ENCODE measurements around the gene CYB561. TPM values are rescaled to one million over a fixed set of nuclear protein-coding genes. Genes with fewer than 3 reads are reported as not detected.

Gene CYB561
- total and polyA plus RNA-seq, 2 donors (not counting 1 experiment from before 2014, with no cell fraction given) = 3.5 to 4.9 TPM

DNA sequence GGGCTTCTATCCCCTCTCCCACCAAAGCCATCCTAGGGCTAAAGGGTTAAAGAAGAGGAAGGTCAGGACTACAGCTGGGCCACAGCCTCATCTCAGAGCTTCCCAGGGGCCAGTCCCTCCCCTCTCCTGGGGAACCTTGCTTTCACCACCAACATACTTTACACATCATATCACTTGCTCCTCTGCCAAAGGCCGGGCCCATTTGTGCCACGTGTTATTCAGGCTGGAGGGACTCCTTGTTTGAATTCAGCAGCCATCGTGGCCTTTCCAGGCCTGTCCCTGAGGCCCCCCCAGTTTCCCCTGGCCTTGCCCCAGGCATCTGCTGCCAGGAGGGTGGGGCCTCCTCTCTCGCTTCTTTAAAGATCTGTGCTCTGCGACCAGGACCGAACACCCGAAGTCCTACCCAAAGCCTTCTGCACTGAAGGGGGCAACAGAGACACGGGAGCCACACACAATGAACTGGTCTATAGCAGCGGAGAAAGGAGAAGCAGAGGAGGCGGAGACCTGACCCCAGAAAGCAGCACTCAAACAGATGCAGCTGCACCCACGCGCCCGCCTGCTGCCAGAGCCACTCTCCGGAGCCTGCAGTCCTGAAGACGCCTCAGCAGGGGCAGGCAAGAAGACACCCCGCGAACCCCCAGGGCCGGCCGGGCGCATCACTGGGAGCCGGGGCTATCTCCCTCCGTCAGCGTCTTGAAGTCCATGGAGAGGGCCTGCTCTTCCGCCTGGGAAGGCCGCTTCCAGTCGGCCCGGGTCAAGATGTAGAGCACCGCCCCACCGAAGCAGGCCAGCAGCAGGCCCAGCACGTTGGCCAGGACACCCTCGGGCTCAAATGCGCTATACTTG, 12.1 kb downstream of the CYB561 start:
- no peaks in the 10 kb centered on the region for H4K20me1 ChIP-seq (ENCODE audit: control insufficient read depth, insufficient read depth, low read length, poor library complexity, severe bottlenecking)
- Mint-ChIP-seq H3K27me3 (peaks cover 10% of the 10 kb centered on the region), H3K4me3 (no peak overlapping the region), H3K27ac (no peak overlapping the region), H3K9me3 (ENCODE audit: insufficient read depth) (no peaks in the 10 kb centered on the region), H3K4me1 (peaks cover 4% of the 10 kb centered on the region)
- no peak for DNase-seq
- intact Hi-C loops (cut with micrococcal nuclease) = no loop called here
- H3K4me3 ChIP-seq (ENCODE audit: control extremely low read depth in 1 of 5, extremely low read depth in 1 of 5, insufficient read depth in 1 of 5, low read depth in 2 of 5, low read length in 4 of 5) = no peak overlapping the region
- H2AFZ ChIP-seq (ENCODE audit: insufficient read depth, low read depth, low read length, poor library complexity, severe bottlenecking) = no peak overlapping the region
- ChIA-PET CTCF (interaction anchor here (1.7 to 2.7 kb wide), 2 partner anchors 8 to 45 kb away, joined by 8 to 19 read pairs; no protein-coding TSS in a partner anchor), POLR2A (no interaction called here)
- no peak overlapping the region for H3K27ac ChIP-seq (ENCODE audit: low read length in 2 of 2)
- no peak for ATAC-seq (ENCODE audit: low read depth)
- no peak overlapping the region for H3K9ac ChIP-seq (ENCODE audit: low read length)
- TF ChIP-seq, protein P1, sequence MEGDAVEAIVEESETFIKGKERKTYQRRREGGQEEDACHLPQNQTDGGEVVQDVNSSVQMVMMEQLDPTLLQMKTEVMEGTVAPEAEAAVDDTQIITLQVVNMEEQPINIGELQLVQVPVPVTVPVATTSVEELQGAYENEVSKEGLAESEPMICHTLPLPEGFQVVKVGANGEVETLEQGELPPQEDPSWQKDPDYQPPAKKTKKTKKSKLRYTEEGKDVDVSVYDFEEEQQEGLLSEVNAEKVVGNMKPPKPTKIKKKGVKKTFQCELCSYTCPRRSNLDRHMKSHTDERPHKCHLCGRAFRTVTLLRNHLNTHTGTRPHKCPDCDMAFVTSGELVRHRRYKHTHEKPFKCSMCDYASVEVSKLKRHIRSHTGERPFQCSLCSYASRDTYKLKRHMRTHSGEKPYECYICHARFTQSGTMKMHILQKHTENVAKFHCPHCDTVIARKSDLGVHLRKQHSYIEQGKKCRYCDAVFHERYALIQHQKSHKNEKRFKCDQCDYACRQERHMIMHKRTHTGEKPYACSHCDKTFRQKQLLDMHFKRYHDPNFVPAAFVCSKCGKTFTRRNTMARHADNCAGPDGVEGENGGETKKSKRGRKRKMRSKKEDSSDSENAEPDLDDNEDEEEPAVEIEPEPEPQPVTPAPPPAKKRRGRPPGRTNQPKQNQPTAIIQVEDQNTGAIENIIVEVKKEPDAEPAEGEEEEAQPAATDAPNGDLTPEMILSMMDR (IDR thresholded peaks at IDR 0.05) = no peak
- no peak for TF ChIP-seq EZH2 (IDR thresholded peaks at IDR 0.05; ENCODE audit: borderline replicate concordance, insufficient read depth, low read depth, low read length, poor library complexity, severe bottlenecking)
- H3K4me2 ChIP-seq (replicated peaks; ENCODE audit: low read depth, low read length, poor library complexity, severe bottlenecking) = no peak overlapping the region
- 56% methylated on average over 32 of the region's 32 CpGs for WGBS (ENCODE audit: insufficient coverage)
- H3K79me2 ChIP-seq (ENCODE audit: control insufficient read depth, insufficient read depth, low read length) = no peaks in the 10 kb centered on the region
- H3K9me3 ChIP-seq (ENCODE audit: control extremely low read depth in 1 of 3, control insufficient read depth in 2 of 3, insufficient read depth in 1 of 3, low read length in 2 of 3) = peaks cover 0 to 4% (median 0%) of the 10 kb centered on the region in 3 donors
- H3K36me3 ChIP-seq (replicated peaks in 1 of 2; ENCODE audit: control extremely low read depth in 1 of 2, control insufficient read depth in 1 of 2, extremely low read depth in 1 of 2, insufficient read depth in 2 of 2, low read length in 1 of 2) = no peaks in the 10 kb centered on the region
- peaks cover 5 to 17% of the 10 kb centered on the region in 2 donors for H3K4me1 ChIP-seq (ENCODE audit: control insufficient read depth in 2 of 2, insufficient read depth in 2 of 2, low read length in 2 of 2)
- H3K27me3 ChIP-seq (replicated peaks in 1 of 4; ENCODE audit: control extremely low read depth in 1 of 4, control insufficient read depth in 3 of 4, insufficient read depth in 4 of 4, low read length in 3 of 4) = peaks cover 0 to 28% (median under 1%) of the 10 kb centered on the region in 4 experiments
